Thoracic aorta (tissue), 2 donors: ENCODE data around the gene VWA2. TPM values are rescaled to one million over a fixed set of nuclear protein-coding genes. Genes with fewer than 3 reads are reported as not detected.

Experiments
- ATAC-seq: fragments of 150-250 bp; one replicate; pipeline ENCODE4 v1.8.0; 2017; ENCODE audit warnings: low read depth; ENCODE audit not compliant: insufficient number of reproducible peaks, low FRiP score
- DNase-seq: peaks from one replicate; pipeline ENCODE4 v3.0.0-alpha.2; 2020; ENCODE audit warnings: low spot score
- H3K27ac ChIP-seq, 2 donors: fragments of 200-600 bp; sonication (generic); 1 replicate in 1 of 2; 2 replicates in 1 of 2; pipeline ENCODE4 v1.5.1; 2016; ENCODE audit warnings: mild to moderate bottlenecking in 2 of 2, moderate library complexity in 2 of 2
- H3K27me3 ChIP-seq: fragments of 200-600 bp; sonication (generic); replicated peaks from 2 replicates; pipeline ENCODE4 v1.6.0; 2016; ENCODE audit warnings: mild to moderate bottlenecking; ENCODE audit not compliant: insufficient read depth
- H3K36me3 ChIP-seq: fragments of 200-600 bp; sonication (generic); one replicate; pipeline ENCODE4 v1.5.1; 2016
- H3K4me1 ChIP-seq, 2 donors: fragments of 200-600 bp; sonication (generic); 1 replicate in 1 of 2; 2 replicates in 1 of 2; pipeline versions ENCODE4 v1.5.1 to v1.6.0; 2016; ENCODE audit warnings: low read depth in 2 of 2, mild to moderate bottlenecking in 1 of 2; ENCODE audit not compliant: control insufficient read depth in 1 of 2
- H3K4me3 ChIP-seq: fragments of 200-600 bp; sonication (generic); 2 replicates; pipeline ENCODE4 v1.5.1; 2016; ENCODE audit warnings: mild to moderate bottlenecking
- H3K9me3 ChIP-seq: fragments of 200-600 bp; sonication (generic); 2 replicates; pipeline ENCODE4 v1.5.1; 2016
- total RNA-seq, 2 donors: library from RNA; depleted of rRNA; stranded (reverse); fragments of >200 nt; gene quantifications; one replicate each; pipeline versions ENCODE4 v1.1.0 to v1.2.3, GENCODE V29; 2016
- TF ChIP-seq, protein P1 (sequence below): fragments of 200-600 bp; sonication (generic); IDR thresholded peaks from one replicate; pipeline ENCODE4 v1.5.1; 2019; ENCODE audit warnings: antibody characterized with exemption

The VWA2 gene
- total RNA-seq, 2 donors from 2014 or later, result 0.28 TPM; not detected in 1

DNA sequence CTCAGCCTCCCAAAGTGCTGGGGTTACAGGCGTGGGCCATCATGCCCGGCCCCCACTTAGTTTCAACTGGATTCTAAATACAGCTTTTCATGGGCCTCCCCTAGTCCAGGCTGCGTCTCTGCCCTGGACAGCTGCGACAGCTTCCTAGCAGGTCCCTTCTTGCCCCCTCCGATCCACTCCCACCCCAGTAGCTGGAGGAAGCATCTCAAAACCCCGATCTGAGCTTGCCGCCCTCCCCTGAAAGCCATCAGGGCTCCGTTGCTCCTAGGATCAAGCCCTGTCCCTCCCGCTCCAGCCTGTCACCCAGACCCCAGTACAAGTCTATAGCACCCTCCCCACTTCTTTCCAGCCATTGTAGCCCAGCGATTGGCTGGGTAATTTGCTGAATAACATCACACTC lies 64.5 kb downstream of the VWA2 start:
- no peak for DNase-seq
- Histone ChIP-seq H3K4me1 (peaks cover 6 to 28% of the 10 kb centered on the region in 2 donors), H3K27ac (peak overlapping the region in 1 of 2 donors; percentile 29), H3K4me3 (peak overlapping the region; percentile 75), H3K9me3 (no peaks in the 10 kb centered on the region), H3K36me3 (peaks cover 4% of the 10 kb centered on the region), H3K27me3 (no peaks in the 10 kb centered on the region)
- no peak for ATAC-seq
- TF ChIP-seq, protein P1, sequence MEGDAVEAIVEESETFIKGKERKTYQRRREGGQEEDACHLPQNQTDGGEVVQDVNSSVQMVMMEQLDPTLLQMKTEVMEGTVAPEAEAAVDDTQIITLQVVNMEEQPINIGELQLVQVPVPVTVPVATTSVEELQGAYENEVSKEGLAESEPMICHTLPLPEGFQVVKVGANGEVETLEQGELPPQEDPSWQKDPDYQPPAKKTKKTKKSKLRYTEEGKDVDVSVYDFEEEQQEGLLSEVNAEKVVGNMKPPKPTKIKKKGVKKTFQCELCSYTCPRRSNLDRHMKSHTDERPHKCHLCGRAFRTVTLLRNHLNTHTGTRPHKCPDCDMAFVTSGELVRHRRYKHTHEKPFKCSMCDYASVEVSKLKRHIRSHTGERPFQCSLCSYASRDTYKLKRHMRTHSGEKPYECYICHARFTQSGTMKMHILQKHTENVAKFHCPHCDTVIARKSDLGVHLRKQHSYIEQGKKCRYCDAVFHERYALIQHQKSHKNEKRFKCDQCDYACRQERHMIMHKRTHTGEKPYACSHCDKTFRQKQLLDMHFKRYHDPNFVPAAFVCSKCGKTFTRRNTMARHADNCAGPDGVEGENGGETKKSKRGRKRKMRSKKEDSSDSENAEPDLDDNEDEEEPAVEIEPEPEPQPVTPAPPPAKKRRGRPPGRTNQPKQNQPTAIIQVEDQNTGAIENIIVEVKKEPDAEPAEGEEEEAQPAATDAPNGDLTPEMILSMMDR, result no peak

DNA sequence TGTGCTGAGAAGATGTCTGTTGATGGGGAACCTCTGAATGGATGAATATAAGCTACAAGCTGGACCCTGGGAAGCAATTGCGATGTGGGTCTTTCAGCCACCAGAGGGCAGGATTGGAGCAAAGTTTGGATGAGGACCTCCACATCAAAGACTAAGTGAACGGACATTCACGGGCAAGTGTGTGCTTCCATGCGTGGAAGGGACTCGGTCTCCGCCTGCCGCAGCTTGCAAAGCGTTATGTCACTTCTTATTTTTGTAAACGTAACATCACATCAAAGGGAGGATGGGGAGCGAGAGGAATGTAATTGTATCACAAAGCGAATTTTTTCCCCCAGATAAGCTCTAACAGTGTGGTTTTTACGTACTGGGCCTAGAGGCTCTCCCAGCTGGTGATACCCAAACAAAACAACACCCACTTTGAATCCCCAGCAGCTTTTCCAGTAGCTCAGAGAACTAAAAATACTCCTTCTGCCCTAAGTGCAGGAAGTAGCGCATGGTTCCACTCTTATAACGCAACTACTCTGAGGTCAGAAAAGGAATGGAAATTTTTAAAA lies 65.0 kb downstream of the VWA2 start:
- DNase-seq, result peak; percentile 36
- Histone ChIP-seq H3K9me3 (no peaks in the 10 kb centered on the region), H3K27me3 (no peaks in the 10 kb centered on the region), H3K27ac (peak overlapping the region; percentile 29 to 71), H3K4me3 (peak overlapping the region; percentile 75), H3K36me3 (no peaks in the 10 kb centered on the region), H3K4me1 (peaks cover 6 to 33% of the 10 kb centered on the region in 2 donors)
- peak; percentile 78 for ATAC-seq
- TF ChIP-seq, protein P1, result peak; percentile 77

DNA sequence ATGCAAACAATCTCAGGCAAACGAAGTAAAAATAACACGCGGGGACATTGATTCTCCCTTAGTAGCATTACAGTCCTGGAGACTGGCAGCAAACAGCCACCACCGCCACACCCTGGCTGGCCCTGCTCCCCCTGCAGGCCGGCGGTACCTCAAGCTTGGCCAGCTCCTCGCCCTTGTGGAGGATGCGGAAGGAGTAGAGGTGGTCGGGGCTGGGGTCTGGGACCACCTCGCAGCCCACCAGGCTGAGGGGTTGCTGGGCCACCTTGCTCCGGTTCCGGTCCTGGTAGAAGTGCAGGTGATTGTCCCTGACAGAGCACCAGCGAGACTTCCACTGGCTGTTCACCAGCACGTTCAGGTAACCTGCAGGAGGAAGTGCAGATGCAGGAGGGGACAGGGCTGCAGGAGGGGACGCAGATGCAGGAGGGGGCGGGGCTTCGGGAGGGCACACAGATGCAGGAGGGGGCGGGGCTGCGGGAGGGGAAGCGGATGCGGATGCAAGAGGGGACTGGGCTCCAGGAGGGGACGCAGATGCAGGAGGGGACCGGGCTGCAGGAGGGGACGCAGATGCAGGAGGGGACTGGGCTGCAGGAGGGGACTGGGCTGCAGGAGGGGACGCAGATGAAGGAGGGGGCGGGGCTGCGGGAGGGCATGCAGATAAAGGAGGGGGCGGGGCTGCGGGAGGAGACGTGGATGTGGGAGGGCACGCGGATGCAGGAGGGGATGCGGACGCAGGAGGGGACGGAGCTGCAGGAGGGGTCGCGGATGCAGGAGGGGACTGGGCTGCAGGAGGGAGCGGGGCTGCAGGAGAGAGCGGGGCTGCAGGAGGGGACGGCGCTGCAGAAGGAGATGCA lies 65.7 kb downstream of the VWA2 start:
- Histone ChIP-seq H3K4me3 (peak overlapping the region; percentile 75), H3K27ac (peak overlapping the region; percentile 29 to 71), H3K36me3 (no peaks in the 10 kb centered on the region), H3K4me1 (peaks cover 6 to 34% of the 10 kb centered on the region in 2 donors), H3K27me3 (no peaks in the 10 kb centered on the region), H3K9me3 (no peaks in the 10 kb centered on the region)
- ATAC-seq, result no peak
- no peak for DNase-seq
- TF ChIP-seq, protein P1, result no peak

DNA sequence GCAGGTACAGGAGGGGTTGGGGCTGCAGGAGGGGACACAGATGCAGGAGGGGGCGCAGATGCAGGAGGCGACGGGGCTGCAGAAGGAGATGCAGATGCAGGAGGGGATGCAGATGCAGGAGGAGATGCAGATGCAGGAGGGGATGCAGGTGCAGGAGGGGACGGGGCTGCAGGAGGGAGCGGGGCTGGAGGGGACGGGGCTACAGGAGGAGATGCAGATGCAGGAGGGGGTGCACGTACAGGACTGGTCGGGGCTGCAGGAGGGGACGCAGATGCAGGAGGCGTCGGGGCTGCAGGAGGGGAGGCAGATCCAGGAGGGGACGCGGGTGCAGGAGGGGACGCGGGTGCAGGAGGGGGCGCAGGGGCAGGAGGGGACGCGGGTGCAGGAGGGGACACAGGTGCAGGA lies 66.5 kb downstream of the VWA2 start:
- H3K9me3 ChIP-seq, result no peaks in the 10 kb centered on the region
- no peak for ATAC-seq
- H3K27me3 ChIP-seq, result no peaks in the 10 kb centered on the region
- H3K4me3 ChIP-seq, result no peak overlapping the region
- peaks cover 6 to 34% of the 10 kb centered on the region in 2 donors for H3K4me1 ChIP-seq
- DNase-seq, result no peak
- TF ChIP-seq, protein P1, result no peak
- no peak overlapping the region for H3K27ac ChIP-seq
- H3K36me3 ChIP-seq, result no peaks in the 10 kb centered on the region

DNA sequence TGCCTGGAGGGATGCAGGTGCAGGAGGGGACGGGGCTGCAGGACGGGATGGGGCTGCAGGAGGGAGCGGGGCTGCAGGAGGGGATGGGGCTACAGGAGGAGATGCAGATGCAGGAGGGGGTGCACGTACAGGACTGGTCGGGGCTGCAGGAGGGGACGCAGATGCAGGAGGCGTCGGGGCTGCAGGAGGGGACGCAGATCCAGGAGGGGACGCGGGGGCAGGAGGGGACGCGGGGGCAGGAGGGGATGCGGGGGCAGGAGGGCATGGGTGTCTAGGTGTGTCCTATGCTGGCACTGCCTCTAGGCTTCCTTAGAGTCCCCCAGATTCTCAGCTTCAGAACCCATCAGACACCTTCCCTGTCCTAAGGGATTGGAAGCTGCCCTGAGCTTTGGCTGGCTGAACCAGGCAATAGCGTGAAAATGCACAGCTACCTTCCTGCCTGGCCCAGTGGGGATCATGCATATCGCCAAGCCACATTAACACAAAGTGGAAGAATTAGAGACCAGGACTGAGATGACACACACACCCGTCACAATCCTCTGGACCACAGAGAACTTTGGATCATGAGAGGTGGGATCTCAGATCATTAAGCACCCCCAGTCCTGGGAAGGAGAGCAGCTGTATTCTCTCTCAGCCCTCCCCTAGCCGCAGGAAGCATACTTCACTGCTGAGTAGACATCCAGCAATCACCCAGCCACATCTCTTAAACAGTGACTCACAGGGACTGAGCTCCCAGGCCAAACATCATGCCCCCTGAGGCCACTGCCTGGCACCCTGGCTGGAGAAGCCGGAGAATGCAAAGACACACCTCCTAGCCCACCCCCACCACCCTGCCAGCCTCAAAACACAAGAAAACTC lies 67.3 kb downstream of the VWA2 start:
- no peaks in the 10 kb centered on the region for H3K9me3 ChIP-seq
- no peak overlapping the region for H3K27ac ChIP-seq
- TF ChIP-seq, protein P1, result no peak
- H3K36me3 ChIP-seq, result no peaks in the 10 kb centered on the region
- H3K27me3 ChIP-seq, result no peaks in the 10 kb centered on the region
- ATAC-seq (no peak), DNase-seq (no peak)
- H3K4me3 ChIP-seq, result no peak overlapping the region
- peaks cover 6 to 34% of the 10 kb centered on the region in 2 donors for H3K4me1 ChIP-seq
